ENCODE results near the gene HNRNPH3.
A peak's percentile ranks its signal among the peaks of the same experiment; 100 is the strongest.

Gene HNRNPH3

GRCh38 chr10:68332259-68333057, 594 bp downstream of the HNRNPH3 start, which contains the start of gene PBLD:
TSS of gene PBLD (minus strand) at chr10:68332928. CDS start at chr10:68306844, 26,084 bp downstream.
- DNase-seq: peak; percentile 83

DNA sequence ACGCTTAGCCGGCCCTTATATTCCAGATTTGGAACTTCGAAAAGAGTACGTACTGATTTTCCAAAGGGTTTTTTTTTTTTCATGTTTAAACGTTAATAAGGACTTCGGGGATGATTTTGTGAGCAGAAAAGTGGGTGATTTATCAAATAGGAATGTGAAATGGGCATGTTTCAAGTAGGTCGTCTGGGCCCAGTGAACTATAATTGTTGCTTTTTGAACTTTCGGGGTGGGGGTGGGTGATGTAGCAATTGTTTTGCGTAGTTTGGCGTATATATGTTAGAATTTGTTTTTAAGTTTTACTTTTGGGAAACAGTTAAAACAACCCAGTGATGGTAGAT, 1.2 kb downstream of the HNRNPH3 start:
- DNase-seq: no peak

GRCh38 chr10:68333440-68334431, 1.9 kb downstream of the HNRNPH3 start:
- no peak for DNase-seq

GRCh38 chr10:68334672-68335467, 3.0 kb downstream of the HNRNPH3 start:
- no peak for DNase-seq

GRCh38 chr10:68336754-68337351, 5.0 kb downstream of the HNRNPH3 start:
- DNase-seq: no peak

DNA sequence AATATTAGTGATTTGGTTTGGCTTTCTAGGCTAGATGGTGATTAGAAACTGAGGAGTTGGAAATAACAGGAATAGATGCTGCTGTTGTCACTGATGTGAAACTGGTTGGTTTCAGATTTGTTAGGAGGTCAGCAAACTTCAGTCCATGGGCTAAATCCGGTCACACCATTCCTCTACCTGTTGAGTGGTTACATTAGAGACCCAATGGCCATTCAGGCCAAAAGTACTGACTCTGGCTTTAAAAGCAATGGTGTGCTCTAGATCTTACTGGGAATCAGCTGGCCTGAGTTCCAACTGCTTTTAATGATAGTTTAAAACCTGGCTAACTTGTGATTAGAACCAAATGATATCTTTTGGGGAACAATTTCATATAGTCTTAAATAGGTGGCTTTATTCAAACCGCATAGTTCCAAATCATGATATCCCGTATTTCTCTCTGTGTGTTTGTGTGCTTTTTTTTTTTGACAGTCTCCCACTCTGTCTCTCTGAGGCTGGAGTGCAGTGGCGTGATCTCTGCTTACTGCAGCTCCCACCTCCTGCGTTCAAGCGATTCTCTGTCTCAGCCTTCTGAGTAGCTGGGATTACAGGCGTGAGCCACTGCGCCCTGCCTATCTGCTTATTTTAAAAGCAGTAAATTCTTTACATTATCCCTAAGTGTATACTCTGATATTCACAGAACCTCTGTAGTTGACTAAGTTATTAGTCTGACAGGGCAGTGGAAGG, 8.7 kb downstream of the HNRNPH3 start:
- no peak for DNase-seq

DNA sequence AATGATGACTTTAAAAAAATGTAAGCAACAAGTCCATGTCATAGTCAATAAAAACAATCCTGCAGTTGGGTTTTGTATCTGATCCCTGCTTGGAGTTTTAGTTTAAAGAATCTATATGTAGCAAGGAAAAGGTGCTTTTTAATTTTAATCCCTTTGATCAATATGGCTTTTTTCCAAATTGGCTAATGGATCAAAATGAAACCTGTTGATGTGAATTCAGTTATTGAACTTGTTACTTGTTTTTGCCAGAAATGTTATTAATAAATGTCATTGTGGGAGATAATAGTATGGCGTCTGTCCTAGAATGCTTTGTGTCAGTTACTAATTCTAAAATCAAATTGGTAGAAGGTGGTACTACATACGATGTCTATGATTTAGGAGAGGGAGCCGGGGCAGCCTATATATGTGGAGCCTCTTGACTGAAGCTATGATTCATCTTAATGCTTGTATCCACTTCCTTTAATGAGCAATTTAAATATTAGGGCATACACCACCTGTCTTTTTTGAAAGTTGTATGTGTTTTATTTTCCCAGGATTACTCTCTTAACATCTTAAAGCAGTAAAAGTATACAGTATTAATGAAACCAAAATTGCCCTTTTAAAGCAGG, 11.1 kb downstream of the HNRNPH3 start:
- no peak for DNase-seq

- DNase-seq: no peak
These were observed 13.8 kb downstream of the HNRNPH3 start for GRCh38 chr10:68345621-68346020.

- no peak for DNase-seq
These were observed 14.9 kb downstream of the HNRNPH3 start for GRCh38 chr10:68346774-68347173.

GRCh38 chr10:68348265-68348741, 16.4 kb downstream of the HNRNPH3 start:
- DNase-seq: no peak

GRCh38 chr10:68353537-68353936, 21.7 kb downstream of the HNRNPH3 start:
- DNase-seq: no peak

GRCh38 chr10:68359189-68359588, 27.3 kb downstream of the HNRNPH3 start:
- DNase-seq: no peak

- no peak for DNase-seq
These were observed 30.7 kb downstream of the HNRNPH3 start for GRCh38 chr10:68362590-68362989.

DNA sequence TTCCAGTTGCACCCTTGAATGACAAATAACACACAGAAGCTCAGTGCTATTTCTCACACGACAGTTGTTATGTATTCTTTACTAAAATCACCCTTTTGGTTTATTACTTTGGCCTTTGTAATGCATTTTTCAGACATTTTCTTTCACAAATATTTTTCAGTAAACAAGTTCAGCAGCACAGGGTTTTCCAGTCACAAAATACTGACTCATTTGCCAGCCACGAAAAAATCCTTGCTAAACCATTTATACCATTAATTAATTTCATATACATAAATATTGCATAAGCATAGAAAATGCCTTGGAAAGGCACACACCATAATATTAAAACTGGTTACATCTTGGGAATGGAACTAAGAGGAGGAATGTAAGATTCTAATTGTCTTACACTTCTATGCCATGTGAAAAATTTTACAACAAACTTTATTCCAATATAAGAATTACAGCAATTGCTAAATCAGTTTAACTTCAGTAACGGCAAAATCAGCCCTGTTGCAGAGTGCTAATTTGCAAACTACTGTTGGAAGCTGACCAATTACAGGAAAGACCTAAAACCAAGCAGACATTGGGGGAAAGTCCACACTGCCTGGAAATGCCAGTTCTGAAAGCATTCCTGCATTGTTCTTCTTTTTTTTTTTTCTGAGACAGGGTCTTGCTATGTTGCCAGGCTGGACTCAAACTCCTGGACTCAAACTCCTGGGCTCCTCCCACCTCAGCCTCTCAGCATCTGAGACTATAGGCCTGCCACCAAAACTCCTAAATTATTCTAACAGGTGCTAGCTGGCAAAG, 32.4 kb downstream of the HNRNPH3 start:
- DNase-seq: peak; percentile 19

- no peak for DNase-seq
These were observed 33.7 kb downstream of the HNRNPH3 start for GRCh38 chr10:68365611-68366010.

- DNase-seq: no peak
These were observed 34.7 kb downstream of the HNRNPH3 start for GRCh38 chr10:68366600-68366999.

GRCh38 chr10:68367121-68367520, 35.3 kb downstream of the HNRNPH3 start:
- DNase-seq: no peak

DNA sequence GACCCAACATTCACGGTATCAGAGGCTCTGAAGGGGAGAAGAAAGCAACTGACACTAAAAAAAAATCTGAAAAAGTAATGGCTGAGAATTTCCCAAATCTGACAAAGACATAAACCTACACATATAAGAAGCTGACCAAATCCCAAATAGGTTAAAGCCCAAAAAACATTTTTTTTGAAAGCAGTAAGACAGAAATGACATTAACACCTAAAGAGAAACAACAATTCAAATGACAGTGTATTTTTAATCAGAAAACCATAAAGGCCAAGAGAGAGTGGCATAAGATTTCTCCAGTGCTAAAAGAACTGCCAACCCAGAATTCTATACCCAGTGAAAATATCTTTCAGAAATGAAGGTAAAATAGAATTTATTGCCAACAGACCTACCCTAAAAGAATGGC, 39.7 kb downstream of the HNRNPH3 start:
- DNase-seq: no peak

GRCh38 chr10:68385740-68386139, 53.9 kb downstream of the HNRNPH3 start:
- DNase-seq: no peak
